Measurements from ENCODE around the gene CERS6.
"Not testable (repeated sequence)": the region's sequence is repeated elsewhere in the genome, so short reads cannot be mapped to it uniquely, and the experiment has no call there.

Gene CERS6

GRCh38 chr2:168748461-168748860 lies 292.4 kb downstream of the CERS6 start:
- DNase-seq: no peak

- no peak for DNase-seq
Measured at GRCh38 chr2:168749297-168749696, 293.2 kb downstream of the CERS6 start.

- DNase-seq: peak; percentile 27
Measured at GRCh38 chr2:168751104-168751740, 295.1 kb downstream of the CERS6 start.

GRCh38 chr2:168752361-168752760 lies 296.3 kb downstream of the CERS6 start:
- no peak for DNase-seq

GRCh38 chr2:168753765-168754329 lies 297.8 kb downstream of the CERS6 start:
- DNase-seq: no peak

GRCh38 chr2:168757223-168757622 lies 301.2 kb downstream of the CERS6 start:
- no peak for DNase-seq

- peak; percentile 17 for DNase-seq
Measured at GRCh38 chr2:168758970-168759820, 303.1 kb downstream of the CERS6 start.

GRCh38 chr2:168765401-168765800 lies 309.3 kb downstream of the CERS6 start:
- no peak for DNase-seq

GRCh38 chr2:168766600-168766999 lies 310.5 kb downstream of the CERS6 start:
- DNase-seq: no peak

GRCh38 chr2:168767258-168767657 lies 311.2 kb downstream of the CERS6 start:
- no peak for DNase-seq

GRCh38 chr2:168768357-168768756 lies 312.3 kb downstream of the CERS6 start:
- not testable (repeated sequence) for DNase-seq

- no peak for DNase-seq
Measured at GRCh38 chr2:168770796-168771195, 314.7 kb downstream of the CERS6 start.

GRCh38 chr2:168772704-168773103 lies 316.6 kb downstream of the CERS6 start:
- no peak for DNase-seq

GRCh38 chr2:168773128-168773527 lies 317.1 kb downstream of the CERS6 start:
- DNase-seq: no peak

GRCh38 chr2:168773719-168774521 lies 317.8 kb downstream of the CERS6 start:
- DNase-seq: no peak

- no peak for DNase-seq
Measured at GRCh38 chr2:168775837-168776236, 319.8 kb downstream of the CERS6 start.

GRCh38 chr2:168780669-168781071 lies 324.6 kb downstream of the CERS6 start:
- DNase-seq: no peak

GRCh38 chr2:168781191-168781817 lies 325.2 kb downstream of the CERS6 start:
- DNase-seq: no peak

GRCh38 chr2:168782271-168782670 lies 326.2 kb downstream of the CERS6 start:
- no peak for DNase-seq

- DNase-seq: no peak
Measured at GRCh38 chr2:168784993-168785392, 328.9 kb downstream of the CERS6 start.

GRCh38 chr2:168787098-168787781 lies 331.2 kb downstream of the CERS6 start:
- no peak for DNase-seq

- DNase-seq: no peak
Measured at GRCh38 chr2:168787782-168788376, 331.8 kb downstream of the CERS6 start.
